DMS114 treated with DMSO at 0.1 percent for 48 hours (cell line): ENCODE results near the gene DCLK1.
A peak's percentile ranks its signal among the peaks of the same experiment; 100 is the strongest.

ENCODE experiments used
- DNase-seq: peaks from one replicate; lab custom pipeline; 2025; ENCODE audit not compliant: unreplicated experiment; lab: John Stamatoyannopoulos, UW

DCLK1 gene

DNA sequence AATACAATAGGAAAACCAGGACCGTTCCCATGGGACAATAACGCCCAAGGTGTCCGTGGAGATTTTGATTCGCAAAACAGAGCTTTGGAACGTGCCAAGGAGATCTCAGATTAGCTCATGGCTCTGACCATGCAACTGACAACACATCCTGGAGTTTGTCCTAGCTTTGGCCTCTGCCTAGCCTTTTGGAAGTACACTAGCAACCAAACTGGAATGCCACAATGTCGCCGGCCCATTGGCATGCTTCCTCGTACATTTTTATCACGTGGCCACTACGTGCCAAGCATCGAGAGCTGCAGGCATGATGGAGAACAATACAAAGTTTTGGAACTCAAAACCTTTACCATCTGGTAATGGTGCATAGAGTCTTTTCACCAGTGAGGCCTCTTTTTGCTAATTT is 256.5 kb downstream of the DCLK1 start:
- no peak for DNase-seq

- DNase-seq: no peak
Observed at GRCh38 chr13:35872369-35872768, 258.8 kb downstream of the DCLK1 start.

DNA sequence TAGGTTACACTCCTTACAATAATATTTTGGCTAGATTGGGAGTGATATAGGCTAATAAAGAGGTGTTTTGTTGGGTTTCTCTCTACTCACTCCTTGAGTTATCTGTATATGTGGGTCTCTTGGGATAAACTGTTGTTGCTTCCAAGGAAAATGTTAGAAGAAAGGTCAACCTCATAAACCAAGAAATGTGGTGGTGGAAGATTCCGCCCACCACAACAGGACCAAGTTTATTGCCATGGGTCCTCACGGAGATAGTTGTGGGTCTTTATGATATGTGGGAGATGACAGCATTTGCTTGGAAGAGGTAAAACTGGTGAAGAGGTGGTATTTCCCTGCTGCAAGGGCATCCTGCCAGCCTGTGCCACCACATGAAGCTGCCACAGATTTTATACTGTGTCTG is 259.6 kb downstream of the DCLK1 start:
- no peak for DNase-seq

- no peak for DNase-seq
Observed at GRCh38 chr13:35866801-35867200, 264.4 kb downstream of the DCLK1 start.

GRCh38 chr13:35865341-35866240 is 265.6 kb downstream of the DCLK1 start:
- DNase-seq: no peak

GRCh38 chr13:35860661-35861060 is 270.5 kb downstream of the DCLK1 start:
- no peak for DNase-seq

DNA sequence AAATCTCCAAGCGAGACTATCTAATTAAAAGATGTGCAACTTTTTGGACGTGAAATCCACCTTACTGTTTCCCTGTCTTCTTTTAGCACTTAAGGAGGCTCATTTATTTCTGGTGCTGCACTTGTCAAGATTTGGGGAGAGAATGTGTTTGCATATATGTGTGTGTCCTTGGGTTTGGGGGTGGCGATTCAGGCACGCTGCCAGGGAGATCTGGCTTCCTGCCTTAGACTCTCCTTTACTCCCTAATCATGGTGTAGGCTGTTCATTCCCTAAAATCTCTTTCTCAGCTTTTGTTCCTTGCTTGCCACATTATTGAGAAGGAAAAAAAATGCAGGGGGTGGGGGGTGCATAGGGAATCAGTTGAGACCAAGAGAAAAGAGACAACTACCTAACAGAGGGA is 271.2 kb downstream of the DCLK1 start:
- DNase-seq: no peak

GRCh38 chr13:35858665-35859064 is 272.5 kb downstream of the DCLK1 start:
- DNase-seq: no peak

GRCh38 chr13:35857769-35858168 is 273.4 kb downstream of the DCLK1 start:
- DNase-seq: peak; percentile 11

DNA sequence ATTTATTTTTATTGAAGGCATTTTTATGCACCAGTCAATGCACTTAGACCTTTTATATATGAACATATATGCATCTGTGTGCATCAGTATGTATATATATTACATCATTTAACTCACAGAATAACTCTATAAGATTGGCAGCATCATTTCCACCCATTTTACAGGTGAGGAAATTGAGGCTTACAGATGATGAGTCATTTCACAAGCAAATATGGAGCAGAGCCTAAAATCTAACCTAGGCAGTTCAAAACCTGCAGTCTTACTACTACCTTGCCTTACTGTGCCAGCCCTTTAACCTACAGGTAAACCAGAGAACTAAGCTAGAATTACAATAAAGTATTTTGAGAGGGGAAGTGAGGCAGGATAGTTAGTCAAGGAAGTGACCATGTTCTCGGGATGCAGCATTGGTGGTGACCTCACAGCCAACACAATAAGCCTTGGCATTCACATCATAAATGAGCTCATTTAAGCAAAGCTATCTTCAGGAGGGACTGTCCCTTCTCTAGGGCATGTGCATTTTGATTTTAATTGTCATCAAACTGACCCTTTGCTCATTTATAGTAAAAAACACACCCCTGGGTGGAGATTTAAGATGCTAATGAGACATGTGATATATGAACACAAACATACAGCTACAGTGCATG is 274.3 kb downstream of the DCLK1 start:
- DNase-seq: no peak

GRCh38 chr13:35856084-35856483 is 275.1 kb downstream of the DCLK1 start:
- no peak for DNase-seq

DNA sequence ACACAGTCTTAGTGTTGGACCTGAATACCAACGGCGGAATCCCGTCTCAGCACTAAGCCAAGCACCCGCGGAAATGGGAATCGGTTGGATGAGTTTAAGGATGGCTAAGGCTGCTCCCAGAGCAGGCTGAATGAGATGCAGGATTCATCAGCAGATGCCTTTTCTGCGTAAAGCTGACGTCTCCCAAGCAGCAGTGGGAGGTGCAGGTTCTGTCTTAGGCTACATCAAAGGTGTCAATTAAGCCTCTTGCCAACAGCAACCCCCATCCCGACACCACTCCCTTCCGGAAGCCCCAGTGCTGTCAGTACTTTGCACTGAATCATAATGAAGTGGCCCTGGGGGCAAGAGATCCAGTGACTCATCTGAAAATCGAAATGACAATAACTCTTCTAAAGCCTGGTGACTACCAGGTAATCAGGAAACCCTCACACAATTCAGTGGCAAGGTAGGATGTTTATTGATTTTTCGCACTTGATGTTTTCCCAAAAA is 275.6 kb downstream of the DCLK1 start:
- DNase-seq: no peak

DNA sequence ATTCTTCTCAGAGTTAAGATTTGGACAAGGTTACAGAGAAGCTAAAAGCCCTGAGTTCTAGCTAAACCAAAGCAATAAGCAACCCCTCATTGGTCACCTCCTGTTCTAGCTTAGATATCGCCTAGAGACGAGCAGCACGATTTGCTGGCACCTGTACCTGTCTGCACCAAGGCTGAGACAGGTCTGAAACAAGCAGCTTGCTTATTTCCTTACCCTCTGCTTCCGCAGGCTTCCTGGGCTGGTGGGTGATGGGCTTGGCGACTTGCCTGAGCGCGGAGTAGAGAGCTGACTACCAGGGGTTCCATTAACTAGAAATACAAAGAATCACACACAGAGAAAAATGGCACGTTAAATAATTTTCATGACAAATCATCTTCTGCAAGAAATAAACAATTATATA is 276.9 kb downstream of the DCLK1 start:
- no peak for DNase-seq

DNA sequence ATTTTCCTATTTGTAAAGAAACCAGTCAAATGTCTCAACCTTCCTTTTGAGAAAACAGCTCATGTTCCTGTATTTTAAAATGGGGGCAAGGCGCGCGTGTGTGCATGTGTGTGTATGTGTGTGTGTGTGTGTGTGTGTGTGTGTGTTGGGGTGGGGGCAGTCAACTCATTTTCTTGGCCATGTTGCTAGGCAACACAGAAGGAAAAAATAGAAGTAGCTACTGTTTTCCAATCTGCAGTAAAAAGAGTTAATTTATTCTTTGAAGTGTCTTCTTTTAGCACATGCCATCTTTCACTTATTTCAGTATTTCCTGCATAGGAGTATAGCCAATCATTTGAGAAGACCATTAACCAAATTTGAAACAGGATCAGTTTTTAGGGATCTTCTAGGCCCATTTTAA is 279.3 kb downstream of the DCLK1 start:
- no peak for DNase-seq

- DNase-seq: no peak
Observed at GRCh38 chr13:35851356-35851755, 279.8 kb downstream of the DCLK1 start.

- DNase-seq: no peak
Observed at GRCh38 chr13:35850569-35850968, 280.6 kb downstream of the DCLK1 start.

GRCh38 chr13:35849256-35849644 is 281.9 kb downstream of the DCLK1 start:
- DNase-seq: no peak

DNA sequence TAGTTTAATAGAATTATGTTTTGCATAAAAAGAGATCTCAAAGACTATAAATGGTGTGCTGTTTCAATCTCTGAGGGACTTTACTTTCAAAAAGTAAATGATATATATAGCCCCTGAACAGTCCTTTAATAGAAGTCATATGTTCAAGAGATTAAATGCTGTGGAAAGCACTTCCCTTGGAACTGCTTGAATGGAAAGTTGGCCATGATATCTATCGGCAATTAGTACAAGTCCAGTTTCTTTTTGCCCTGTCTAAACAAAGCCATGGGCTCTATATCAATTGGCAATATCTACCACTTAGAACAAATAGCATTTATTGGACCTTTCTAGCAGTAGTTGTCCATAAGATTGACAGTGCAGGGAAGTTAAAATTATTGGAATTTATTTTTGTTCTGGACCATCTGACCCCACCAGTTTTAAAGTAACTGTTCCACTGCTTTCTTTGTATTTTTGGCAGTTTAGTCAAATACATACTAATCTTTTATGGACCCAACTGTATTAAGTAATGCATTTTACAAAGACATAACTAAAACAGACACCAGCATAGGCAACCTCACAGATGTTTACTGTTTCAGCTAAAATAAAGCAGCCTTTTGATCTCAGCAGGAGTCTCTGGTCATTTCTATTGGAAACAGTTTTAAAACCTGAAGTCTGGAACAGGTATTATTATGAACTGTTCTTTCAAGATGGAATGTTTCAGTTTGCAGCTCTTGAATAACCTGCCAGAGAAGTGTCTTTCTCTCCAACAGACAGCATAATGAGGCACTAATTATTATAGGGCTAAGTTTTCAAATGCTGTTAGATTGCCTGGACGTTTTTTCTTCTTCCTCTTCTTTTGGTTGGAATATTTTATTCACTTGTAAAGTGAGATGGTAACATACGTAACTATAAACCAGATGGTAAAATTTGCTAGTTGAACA is 282.6 kb downstream of the DCLK1 start:
- DNase-seq: no peak

DNA sequence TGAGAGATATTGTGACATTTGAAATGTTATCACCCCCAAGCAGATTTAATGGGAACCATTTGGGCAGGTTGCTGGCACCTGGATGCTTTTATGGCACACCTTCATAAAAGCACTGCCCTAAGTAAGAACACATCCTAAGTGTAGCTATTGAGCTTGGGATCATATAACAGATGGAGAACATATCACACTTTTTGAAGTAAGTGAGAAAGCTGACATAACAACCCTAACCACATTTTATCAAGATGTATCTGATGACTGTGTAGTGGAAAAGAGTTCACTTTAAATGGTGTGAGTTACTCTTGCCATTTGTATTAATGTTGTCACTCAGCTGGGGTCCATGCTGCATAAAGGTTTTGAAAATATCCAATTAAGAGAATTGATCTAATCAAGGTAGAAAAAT is 287.9 kb downstream of the DCLK1 start:
- no peak for DNase-seq

GRCh38 chr13:35841060-35841521 is 290.1 kb downstream of the DCLK1 start:
- no peak for DNase-seq

DNA sequence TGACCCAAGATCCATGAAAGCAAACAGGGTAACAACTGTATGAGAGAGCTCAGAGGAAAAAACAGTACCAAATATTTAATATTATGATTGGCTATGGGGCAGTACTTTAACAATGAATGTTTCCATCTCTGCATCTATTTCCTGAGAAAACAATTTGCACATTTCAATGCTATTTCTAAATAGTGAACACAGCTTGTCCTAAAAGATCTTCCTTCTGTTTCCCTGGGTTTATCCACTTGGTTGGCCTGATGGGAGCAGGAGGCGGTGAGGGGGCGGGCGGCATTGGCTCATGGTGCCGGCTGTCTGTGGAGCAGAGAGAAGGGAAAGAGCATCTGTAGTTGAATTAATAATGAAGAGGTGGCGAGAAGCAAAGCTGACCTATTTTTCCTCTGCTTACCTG is 291.4 kb downstream of the DCLK1 start:
- no peak for DNase-seq
